Measurements from ENCODE around the gene CLPTM1L.
A peak's percentile ranks its signal among the peaks of the same experiment; 100 is the strongest.

Gene CLPTM1L

GRCh38 chr5:1344975-1345838 lies at the start of gene CLPTM1L:
Gene CLPTM1L (minus strand): TSS chr5:1345099. CDS start chr5:1344841, 258 bp downstream.
- Mint-ChIP-seq H3K36me3 (ENCODE audit: insufficient read depth) (peaks cover 21% of the 10 kb centered on the region), H3K4me1 (peaks cover 19% of the 10 kb centered on the region), H3K27me3 (no peaks in the 10 kb centered on the region), H3K27ac (ENCODE audit: low read depth) (peak within 1 kb of the TSS; percentile 86), H3K4me3 (peak within 1 kb of the TSS; percentile 79), H3K9me3 (no peaks in the 10 kb centered on the region)
- peak; percentile 71 to 76 for DNase-seq (ENCODE audit: low spot score in 2 of 2)
- ATAC-seq (replicated peaks; ENCODE audit: extremely low read depth, poor library complexity, severe bottlenecking): peak; percentile 92

- Mint-ChIP-seq H3K4me3 (no peak overlapping the region), H3K4me1 (no peaks in the 10 kb centered on the region), H3K27me3 (peaks cover 68% of the 10 kb centered on the region), H3K36me3 (ENCODE audit: insufficient read depth) (no peaks in the 10 kb centered on the region), H3K9me3 (no peaks in the 10 kb centered on the region), H3K27ac (ENCODE audit: low read depth) (no peak overlapping the region)
- ATAC-seq (replicated peaks; ENCODE audit: extremely low read depth, poor library complexity, severe bottlenecking): no peak
- DNase-seq (ENCODE audit: low spot score in 2 of 2): no peak
Measured at GRCh38 chr5:1393571-1394501, 48.9 kb upstream of the CLPTM1L start.

- DNase-seq (ENCODE audit: low spot score in 2 of 2): no peak
- no peak overlapping the region for H3K4me3 Mint-ChIP-seq
- no peak for ATAC-seq (replicated peaks; ENCODE audit: extremely low read depth, poor library complexity, severe bottlenecking)
- peaks cover 61% of the 10 kb centered on the region for H3K27me3 Mint-ChIP-seq
- H3K27ac Mint-ChIP-seq (ENCODE audit: low read depth): no peak overlapping the region
- H3K36me3 Mint-ChIP-seq (ENCODE audit: insufficient read depth): no peaks in the 10 kb centered on the region
- H3K4me1 Mint-ChIP-seq: no peaks in the 10 kb centered on the region
- H3K9me3 Mint-ChIP-seq: no peaks in the 10 kb centered on the region
Measured at GRCh38 chr5:1392801-1393565, 48.1 kb upstream of the CLPTM1L start.

GRCh38 chr5:1392261-1392660 lies 47.4 kb upstream of the CLPTM1L start:
- ATAC-seq (replicated peaks; ENCODE audit: extremely low read depth, poor library complexity, severe bottlenecking): no peak
- no peaks in the 10 kb centered on the region for H3K9me3 Mint-ChIP-seq

GRCh38 chr5:1391691-1392090 lies 46.8 kb upstream of the CLPTM1L start:
- Mint-ChIP-seq H3K36me3 (ENCODE audit: insufficient read depth) (peaks cover 2% of the 10 kb centered on the region), H3K27me3 (peaks cover 48% of the 10 kb centered on the region), H3K4me1 (peaks cover 9% of the 10 kb centered on the region), H3K4me3 (no peak overlapping the region), H3K9me3 (no peaks in the 10 kb centered on the region), H3K27ac (ENCODE audit: low read depth) (no peak overlapping the region)
- no peak for DNase-seq (ENCODE audit: low spot score in 2 of 2)
- ATAC-seq (replicated peaks; ENCODE audit: extremely low read depth, poor library complexity, severe bottlenecking): no peak

More at GRCh38 chr5:1392261-1392660, 47.4 kb upstream of the CLPTM1L start:
- Mint-ChIP-seq H3K4me3 (no peak overlapping the region), H3K27ac (ENCODE audit: low read depth) (no peak overlapping the region), H3K27me3 (peaks cover 53% of the 10 kb centered on the region), H3K36me3 (ENCODE audit: insufficient read depth) (no peaks in the 10 kb centered on the region), H3K4me1 (peaks cover 3% of the 10 kb centered on the region)
- no peak for DNase-seq (ENCODE audit: low spot score in 2 of 2)

- ATAC-seq (replicated peaks; ENCODE audit: extremely low read depth, poor library complexity, severe bottlenecking): no peak
- no peak overlapping the region for H3K4me3 Mint-ChIP-seq
- H3K27ac Mint-ChIP-seq (ENCODE audit: low read depth): no peak overlapping the region
- DNase-seq (ENCODE audit: low spot score in 2 of 2): no peak
- peaks cover 8% of the 10 kb centered on the region for H3K36me3 Mint-ChIP-seq (ENCODE audit: insufficient read depth)
- peaks cover 41% of the 10 kb centered on the region for H3K27me3 Mint-ChIP-seq
- no peaks in the 10 kb centered on the region for H3K9me3 Mint-ChIP-seq
- H3K4me1 Mint-ChIP-seq: peaks cover 15% of the 10 kb centered on the region
Measured at GRCh38 chr5:1390861-1391600, 46.1 kb upstream of the CLPTM1L start.

GRCh38 chr5:1390333-1390732 lies 45.4 kb upstream of the CLPTM1L start:
- no peak overlapping the region for H3K27ac Mint-ChIP-seq (ENCODE audit: low read depth)
- peaks cover 11% of the 10 kb centered on the region for H3K36me3 Mint-ChIP-seq (ENCODE audit: insufficient read depth)
- peaks cover 17% of the 10 kb centered on the region for H3K4me1 Mint-ChIP-seq
- DNase-seq (ENCODE audit: low spot score in 2 of 2) (no peak), ATAC-seq (replicated peaks; ENCODE audit: extremely low read depth, poor library complexity, severe bottlenecking) (no peak)
- H3K27me3 Mint-ChIP-seq: peaks cover 34% of the 10 kb centered on the region
- no peak overlapping the region for H3K4me3 Mint-ChIP-seq
- H3K9me3 Mint-ChIP-seq: no peaks in the 10 kb centered on the region

GRCh38 chr5:1388383-1388967 lies 43.6 kb upstream of the CLPTM1L start:
- Mint-ChIP-seq H3K9me3 (no peaks in the 10 kb centered on the region), H3K4me1 (peaks cover 17% of the 10 kb centered on the region)

GRCh38 chr5:1387876-1388275 lies 43.0 kb upstream of the CLPTM1L start:
- DNase-seq (ENCODE audit: low spot score in 2 of 2) (no peak), ATAC-seq (replicated peaks; ENCODE audit: extremely low read depth, poor library complexity, severe bottlenecking) (no peak)
- Mint-ChIP-seq H3K4me1 (peaks cover 17% of the 10 kb centered on the region), H3K27me3 (peaks cover 9% of the 10 kb centered on the region), H3K36me3 (ENCODE audit: insufficient read depth) (peaks cover 13% of the 10 kb centered on the region), H3K9me3 (no peaks in the 10 kb centered on the region), H3K27ac (ENCODE audit: low read depth) (no peak overlapping the region), H3K4me3 (no peak overlapping the region)

More at GRCh38 chr5:1388383-1388967, 43.6 kb upstream of the CLPTM1L start:
- Mint-ChIP-seq H3K27ac (ENCODE audit: low read depth) (no peak overlapping the region), H3K27me3 (peaks cover 15% of the 10 kb centered on the region), H3K36me3 (ENCODE audit: insufficient read depth) (peaks cover 13% of the 10 kb centered on the region), H3K4me3 (no peak overlapping the region)
- DNase-seq (ENCODE audit: low spot score in 2 of 2) (no peak), ATAC-seq (replicated peaks; ENCODE audit: extremely low read depth, poor library complexity, severe bottlenecking) (no peak)

GRCh38 chr5:1387059-1387755 lies 42.3 kb upstream of the CLPTM1L start:
- Mint-ChIP-seq H3K9me3 (no peaks in the 10 kb centered on the region), H3K27me3 (peaks cover 6% of the 10 kb centered on the region), H3K27ac (ENCODE audit: low read depth) (peak overlapping the region; percentile 98), H3K4me1 (peaks cover 17% of the 10 kb centered on the region), H3K4me3 (peak overlapping the region; percentile 94), H3K36me3 (ENCODE audit: insufficient read depth) (peaks cover 13% of the 10 kb centered on the region)
- no peak for DNase-seq (ENCODE audit: low spot score in 2 of 2)
- ATAC-seq (replicated peaks; ENCODE audit: extremely low read depth, poor library complexity, severe bottlenecking): no peak

GRCh38 chr5:1386274-1386717 lies 41.4 kb upstream of the CLPTM1L start:
- Mint-ChIP-seq H3K36me3 (ENCODE audit: insufficient read depth) (peaks cover 13% of the 10 kb centered on the region), H3K27me3 (no peaks in the 10 kb centered on the region), H3K9me3 (no peaks in the 10 kb centered on the region), H3K4me3 (peak overlapping the region; percentile 94), H3K27ac (ENCODE audit: low read depth) (peak overlapping the region; percentile 98), H3K4me1 (peaks cover 22% of the 10 kb centered on the region)
- DNase-seq (ENCODE audit: low spot score in 2 of 2) (peak; percentile 61 to 80), ATAC-seq (replicated peaks; ENCODE audit: extremely low read depth, poor library complexity, severe bottlenecking) (peak; percentile 90)

All from central memory CD8-positive, alpha-beta T cell (primary cell).